HG03108 (cell line): Measurements from ENCODE around the gene SCGN.

ENCODE experiments used
- ATAC-seq: cut with Tn5 transposase; IDR thresholded peaks from one replicate; pipeline ENCODE4 v1.9.1; 2021; ENCODE audit warnings: moderate library complexity; ENCODE audit not compliant: unreplicated experiment

SCGN gene

GRCh38 chr6:25652007-25652515 is at the start of gene SCGN:
Gene SCGN (plus strand): TSS chr6:25652215. CDS start chr6:25652404, 189 bp downstream.
- no peak for ATAC-seq

GRCh38 chr6:25602674-25602982 is 49.4 kb upstream of the SCGN start:
- no peak for ATAC-seq

DNA sequence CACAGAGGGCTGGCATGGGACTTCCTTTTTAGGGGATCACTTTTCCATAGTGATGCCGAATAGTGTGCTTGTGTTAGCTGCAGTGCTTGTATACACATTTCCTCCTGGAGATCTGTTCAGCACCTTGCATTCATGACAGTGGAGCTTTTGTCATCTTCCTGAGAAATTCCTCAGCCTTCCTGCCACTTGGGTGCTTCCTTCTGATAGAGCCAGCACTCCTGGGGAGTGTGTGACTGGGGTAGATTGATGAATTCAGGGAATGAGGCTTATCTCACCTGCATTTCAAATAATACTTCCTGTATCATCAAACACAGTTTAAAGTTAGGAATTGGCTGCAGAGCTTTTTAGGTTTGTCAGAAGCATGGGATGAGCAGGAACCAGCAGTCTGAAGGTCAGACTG is 48.8 kb upstream of the SCGN start:
- no peak for ATAC-seq

DNA sequence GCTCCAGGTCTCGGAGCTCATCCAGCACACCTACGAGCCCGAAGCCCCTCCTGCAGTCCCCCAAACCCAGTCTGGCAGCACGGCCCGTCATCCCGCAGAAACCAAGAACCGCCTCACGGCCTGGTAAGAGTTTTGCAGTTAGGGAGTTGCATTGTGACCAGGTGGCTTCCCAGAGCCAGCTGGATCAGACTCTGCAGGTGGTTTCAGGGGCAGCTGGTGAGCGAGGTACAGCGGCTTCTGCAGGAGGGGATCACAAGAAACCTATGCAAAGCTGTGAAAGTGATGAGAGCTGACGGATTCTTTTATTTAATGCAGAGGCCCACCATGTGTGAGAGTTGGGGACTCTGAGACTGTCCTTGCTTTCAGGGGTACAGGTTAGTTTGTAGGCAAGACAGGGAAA is 45.9 kb upstream of the SCGN start:
- ATAC-seq: no peak

GRCh38 chr6:25608558-25609174 is 43.3 kb upstream of the SCGN start:
- ATAC-seq: no peak

- no peak for ATAC-seq
Observed at GRCh38 chr6:25612666-25613065, 39.3 kb upstream of the SCGN start.

DNA sequence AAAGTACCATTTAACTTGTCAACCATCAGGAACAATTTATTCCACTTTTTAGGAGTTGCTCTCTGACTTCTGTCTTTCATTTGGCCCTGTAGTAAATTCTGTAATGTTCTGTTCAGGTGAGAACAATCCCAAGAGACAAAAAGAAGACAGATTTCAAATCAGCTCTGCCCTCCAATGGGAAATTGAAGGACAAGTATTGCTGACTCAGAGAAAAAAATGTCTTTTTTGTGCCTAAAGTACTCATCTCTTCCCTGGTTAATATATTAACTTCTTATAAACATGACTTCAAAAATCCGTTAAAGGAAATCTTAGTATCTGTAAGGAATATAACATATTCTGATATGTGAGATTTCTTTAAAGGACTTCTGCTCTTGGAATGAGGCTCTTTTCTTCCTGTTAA is 38.6 kb upstream of the SCGN start:
- no peak for ATAC-seq

- no peak for ATAC-seq
Observed at GRCh38 chr6:25614052-25614451, 38.0 kb upstream of the SCGN start.

GRCh38 chr6:25615471-25615870 is 36.5 kb upstream of the SCGN start:
- no peak for ATAC-seq

GRCh38 chr6:25617997-25618396 is 34.0 kb upstream of the SCGN start:
- ATAC-seq: no peak

DNA sequence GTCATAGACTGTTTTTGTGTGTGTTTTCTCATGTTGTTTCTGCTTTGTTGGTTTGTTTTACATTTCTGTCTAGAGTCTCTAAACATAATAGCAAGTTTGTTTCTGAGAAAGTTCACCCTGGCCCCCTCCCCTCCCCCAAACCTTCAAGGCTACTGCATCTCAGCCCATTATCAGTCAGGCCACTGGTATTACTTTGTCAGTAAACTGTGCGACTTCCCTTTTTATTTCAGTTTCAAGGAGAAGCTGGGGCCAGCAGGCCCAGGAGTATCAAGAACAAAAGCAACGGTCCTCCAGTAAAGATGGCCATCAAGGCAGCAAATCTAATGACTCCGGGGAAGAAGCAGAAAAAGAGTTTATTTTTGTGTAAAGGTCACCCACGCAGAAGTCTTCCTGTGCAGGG is 32.8 kb upstream of the SCGN start:
- ATAC-seq: no peak

- ATAC-seq: no peak
Observed at GRCh38 chr6:25620391-25620790, 31.6 kb upstream of the SCGN start.

- no peak for ATAC-seq
Observed at GRCh38 chr6:25623065-25623464, 28.9 kb upstream of the SCGN start.

- no peak for ATAC-seq
Observed at GRCh38 chr6:25623879-25624278, 28.1 kb upstream of the SCGN start.

- ATAC-seq: no peak
Observed at GRCh38 chr6:25627001-25627400, 25.0 kb upstream of the SCGN start.

- ATAC-seq: no peak
Observed at GRCh38 chr6:25628471-25629197, 23.4 kb upstream of the SCGN start.

GRCh38 chr6:25629198-25629576 is 22.8 kb upstream of the SCGN start:
- no peak for ATAC-seq

DNA sequence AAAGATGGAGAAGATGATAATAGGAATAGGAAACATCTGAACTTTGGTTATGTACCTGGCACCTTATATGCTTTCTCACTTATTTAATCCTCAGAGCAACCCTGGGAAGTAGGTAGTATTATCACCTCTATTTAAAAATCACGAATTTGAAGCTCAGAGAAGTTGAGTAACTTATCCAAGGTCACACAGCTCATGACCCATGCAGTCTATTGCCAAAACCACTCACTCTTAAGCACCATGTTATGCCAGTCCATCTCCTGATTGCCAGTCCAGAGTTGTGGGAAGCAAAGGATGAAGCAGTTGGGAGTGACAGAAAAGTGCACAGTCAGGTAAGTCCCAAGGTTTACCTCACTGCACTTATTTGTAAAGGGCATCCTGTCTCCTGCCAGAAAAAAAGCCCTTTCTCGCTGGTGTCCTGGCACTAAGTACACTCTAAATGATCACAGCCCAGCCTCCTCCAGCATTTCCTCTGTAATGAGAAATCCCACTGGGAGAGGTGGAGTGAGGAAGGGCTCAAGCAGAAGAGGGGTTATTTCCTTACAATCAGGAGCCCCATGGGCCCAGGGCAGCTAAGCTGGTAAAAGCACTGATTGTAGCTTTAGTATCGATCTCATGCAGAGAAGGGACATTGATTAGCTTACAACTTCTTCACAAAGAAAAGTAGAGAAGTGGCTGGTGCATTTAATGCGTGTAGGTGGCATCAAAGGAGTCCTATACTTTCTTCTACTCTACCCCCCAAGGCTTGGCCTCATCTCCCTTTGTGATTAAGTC is 21.3 kb upstream of the SCGN start:
- no peak for ATAC-seq

GRCh38 chr6:25635886-25636317 is 16.1 kb upstream of the SCGN start:
- no peak for ATAC-seq

DNA sequence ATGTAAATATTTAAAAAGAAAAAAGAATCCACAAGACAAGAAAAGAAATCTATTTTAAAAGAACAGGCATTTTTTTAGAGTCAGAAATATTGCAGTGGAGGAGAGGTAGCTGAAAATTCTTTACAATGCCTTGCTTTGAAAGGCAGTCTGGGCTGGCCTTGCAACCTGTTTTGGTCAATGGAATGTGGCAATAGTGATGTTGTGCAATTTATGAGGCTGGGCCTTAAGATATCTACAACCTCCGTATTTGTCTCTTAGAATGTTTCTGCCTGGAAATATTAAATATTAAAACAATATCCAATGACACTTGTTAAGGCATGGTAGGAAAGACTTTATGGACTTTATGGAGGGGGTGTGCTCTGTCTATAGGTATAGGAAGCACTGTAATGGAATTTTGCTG is 14.8 kb upstream of the SCGN start:
- ATAC-seq: no peak

- ATAC-seq: no peak
Observed at GRCh38 chr6:25637960-25638434, 14.0 kb upstream of the SCGN start.

DNA sequence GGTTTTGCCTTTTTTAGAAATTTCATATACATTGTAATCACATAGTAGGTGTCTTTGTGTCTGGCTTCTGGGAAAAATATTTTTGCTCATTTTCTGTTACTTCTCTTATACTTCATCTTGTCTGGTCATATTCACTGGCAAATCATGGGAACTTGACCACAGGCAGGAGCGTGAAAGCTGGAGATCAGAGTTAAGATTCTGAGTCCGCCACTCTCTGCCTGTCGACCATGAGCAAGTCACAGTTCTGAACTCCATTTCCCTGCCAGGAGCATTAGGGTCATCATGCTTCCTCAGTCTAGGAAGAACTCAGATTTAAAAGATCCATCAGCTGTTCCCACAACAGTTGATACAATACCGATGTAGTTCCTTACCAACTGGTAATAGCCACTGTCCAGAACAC is 12.4 kb upstream of the SCGN start:
- no peak for ATAC-seq
